Inflammatory macrophage treated with lipopolysaccharide for 1 hour (primary cell): ENCODE measurements around the gene ARID2.
A peak's percentile ranks its signal among the peaks of the same experiment; 100 is the strongest.

Source experiments
- DNase-seq, 2 donors: peaks; one replicate each; pipeline ENCODE4 v3.0.0-alpha.2; 2020 to 2022

The ARID2 gene

DNA sequence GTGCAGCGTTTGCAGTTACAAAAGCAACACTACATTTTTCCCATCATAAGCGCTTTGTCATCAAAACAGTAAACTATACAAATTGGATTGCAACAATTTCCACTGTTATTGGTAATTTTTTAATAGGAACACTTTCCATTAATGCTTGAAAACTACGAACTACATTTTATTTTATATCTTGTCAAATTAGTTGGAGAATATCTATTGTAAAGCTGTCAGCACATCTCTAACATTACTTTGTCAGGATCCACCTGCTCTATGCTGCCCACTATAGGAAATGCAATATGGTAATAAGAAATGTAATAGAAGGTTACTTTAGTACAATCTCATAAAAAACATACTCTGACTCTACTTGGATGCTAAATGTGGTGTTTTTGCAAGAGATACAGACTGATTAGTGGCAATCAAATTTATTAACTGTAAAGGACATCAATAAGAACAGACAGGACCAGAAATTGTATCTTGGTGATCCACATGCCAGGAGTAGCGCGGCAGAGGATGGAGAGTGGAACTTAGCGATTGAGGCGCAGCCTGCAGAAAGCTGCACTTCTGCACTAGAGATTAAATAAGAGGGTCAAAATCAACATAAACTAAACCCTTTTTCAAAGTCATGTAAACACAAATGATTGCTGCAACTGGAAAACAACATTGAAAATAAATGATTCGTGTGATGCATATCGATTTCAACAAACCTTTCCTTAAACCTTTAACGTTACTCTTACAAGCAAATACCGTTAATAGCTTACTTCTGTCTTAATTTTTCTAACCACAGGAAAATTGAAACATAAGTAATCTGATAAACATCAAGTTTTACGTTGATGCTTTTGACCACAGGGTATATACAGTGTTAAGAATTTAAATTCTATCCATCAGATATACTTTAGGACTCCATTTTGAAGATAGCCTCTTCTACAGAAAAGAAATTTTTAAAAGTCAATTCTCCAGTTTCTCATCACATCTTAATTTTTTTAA lies 3.6 kb upstream of the ARID2 start:
- DNase-seq, result peak; percentile 26 to 43

DNA sequence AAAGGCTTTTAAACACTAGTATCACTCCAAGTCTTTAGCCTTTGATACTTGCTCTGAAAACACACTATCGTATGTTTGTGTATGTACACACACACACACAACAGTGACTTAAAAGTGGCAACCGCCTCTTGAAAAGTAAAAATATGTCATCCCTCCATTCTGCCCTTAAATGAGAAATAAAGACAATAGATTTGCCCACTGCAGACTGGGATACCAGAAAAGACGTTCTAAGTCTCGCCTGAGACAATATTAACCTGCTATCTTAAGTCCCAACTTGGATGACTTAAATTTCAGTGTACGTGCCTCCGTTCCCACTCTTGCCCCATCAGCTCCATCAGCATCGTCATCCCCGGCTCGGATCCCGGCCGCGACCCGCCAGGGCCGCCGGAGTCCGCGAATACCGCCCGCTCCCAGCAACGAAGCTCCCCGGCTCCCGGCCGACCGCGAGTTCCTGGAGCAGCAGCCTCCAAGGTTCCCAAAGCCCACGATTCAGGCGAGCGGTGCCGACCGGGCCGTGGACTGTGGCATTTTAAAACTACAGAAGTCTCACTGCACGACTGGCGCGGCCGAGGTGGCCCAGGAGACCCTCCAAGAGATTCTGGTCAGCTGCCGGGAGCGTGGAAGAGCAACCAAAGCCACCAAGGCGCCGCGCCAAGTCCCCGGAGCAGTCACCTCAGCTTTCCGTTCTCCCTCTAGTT lies 2.8 kb upstream of the ARID2 start:
- peak; percentile 22 to 29 for DNase-seq

DNA sequence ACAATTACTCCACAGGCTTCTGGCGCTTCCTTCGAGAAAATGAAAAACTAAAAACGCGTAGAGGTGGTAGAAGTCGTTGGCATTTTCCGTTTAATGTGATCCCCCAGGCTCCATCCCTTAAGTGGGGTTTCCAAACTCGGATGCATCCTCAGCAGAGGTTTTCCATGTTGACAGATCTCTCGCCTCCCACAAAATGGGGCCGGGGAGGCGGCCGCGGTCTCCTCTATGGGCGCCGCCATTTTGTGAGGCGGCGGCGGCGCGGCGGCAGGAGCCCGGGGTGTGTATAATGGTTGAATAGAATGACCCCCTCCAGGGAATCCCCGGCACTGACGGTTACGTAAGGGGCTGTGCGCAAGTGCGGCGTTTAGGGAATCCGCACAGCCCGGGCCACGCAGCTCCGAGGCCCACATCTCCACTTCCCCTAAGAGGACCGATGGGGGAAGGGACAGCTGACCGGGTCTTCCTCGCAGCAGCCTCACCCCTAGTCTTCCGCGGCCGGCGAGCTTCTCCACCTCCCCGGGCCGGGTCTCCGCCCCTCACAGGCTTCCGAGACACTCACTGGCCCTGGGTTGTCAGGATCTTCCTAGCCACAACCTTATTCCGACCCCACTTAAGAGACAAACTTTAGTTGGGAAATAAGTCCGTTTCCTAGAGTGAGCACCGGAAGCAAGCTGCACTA lies 2.1 kb upstream of the ARID2 start:
- DNase-seq, result peak; percentile 97 to 98

DNA sequence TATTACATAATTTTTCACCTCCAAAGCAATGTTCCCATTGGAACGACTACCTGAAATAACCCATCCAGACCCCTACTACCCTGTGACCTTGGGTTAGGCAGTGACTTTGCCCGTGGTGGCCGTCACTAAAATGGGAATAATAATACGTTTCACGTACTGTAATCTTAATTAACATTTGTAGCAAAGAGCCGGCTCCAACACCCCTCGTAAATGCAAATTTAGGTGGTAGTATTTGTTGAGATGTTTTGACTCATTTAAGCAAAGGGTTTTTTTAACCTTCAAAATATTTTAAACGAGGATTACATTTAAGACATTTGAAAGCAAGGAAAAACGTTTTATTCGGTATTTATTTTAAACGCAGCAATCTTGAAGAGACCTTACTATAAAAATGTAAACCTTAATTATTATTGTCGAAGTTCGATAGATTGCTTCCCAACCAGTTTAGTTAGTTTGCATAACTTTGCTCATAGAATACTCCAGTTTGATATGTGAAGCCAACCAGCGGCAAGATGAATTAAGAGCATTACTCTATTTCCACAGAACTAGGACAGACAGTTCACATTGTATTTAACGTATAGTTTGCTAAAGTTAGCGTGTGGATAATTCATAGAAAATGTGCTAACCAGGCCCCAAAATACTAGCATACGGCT lies 1.4 kb upstream of the ARID2 start:
- DNase-seq, result peak; percentile 3 to 16

DNA sequence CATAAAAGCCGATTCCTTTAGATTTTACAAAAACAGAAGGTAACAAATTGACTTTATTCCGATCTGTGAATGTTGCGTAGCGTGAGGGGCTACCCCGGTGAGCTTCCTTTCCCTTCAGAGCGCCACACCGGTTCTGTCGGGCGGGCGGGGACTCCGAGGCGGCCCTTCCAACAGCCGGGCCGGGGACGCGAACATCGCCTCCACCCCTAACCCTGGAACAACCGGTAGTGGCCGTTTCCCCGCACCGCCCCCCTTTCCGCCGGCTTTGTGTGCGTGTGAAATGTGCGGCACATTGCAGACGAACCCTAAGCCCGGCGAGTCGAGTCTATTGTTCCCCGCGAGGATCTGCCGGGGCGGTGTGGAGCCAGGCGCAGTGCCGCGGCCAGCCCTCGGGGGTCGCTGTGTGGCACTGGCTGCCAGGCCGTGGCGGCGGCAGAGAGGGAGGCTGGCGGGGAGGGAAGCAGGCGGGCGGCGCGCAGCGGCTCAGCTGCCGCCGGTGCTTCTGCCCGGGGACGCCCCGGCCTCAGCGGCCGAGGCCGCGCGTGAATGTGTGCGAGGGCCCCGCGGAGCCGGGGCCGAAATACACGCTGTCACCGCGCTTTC lies 775 bp upstream of the ARID2 start:
- DNase-seq, result peak; percentile 92 to 95

DNA sequence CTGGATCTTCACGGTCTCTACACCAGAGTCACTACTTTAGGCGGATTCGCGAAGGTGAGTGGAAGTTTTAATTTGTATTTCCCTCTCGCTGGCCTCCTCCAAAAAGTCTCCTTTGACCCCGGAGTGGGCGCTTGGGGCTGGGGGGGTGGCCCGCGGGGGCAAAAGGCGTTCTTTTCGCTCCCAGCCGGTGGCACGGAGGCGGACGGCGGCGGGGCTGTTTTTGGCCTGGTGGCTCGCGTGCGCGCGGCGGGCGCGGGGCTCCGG lies 510 bp downstream of the ARID2 start:
- DNase-seq, result peak in 1 of 2 donors; percentile 23

DNA sequence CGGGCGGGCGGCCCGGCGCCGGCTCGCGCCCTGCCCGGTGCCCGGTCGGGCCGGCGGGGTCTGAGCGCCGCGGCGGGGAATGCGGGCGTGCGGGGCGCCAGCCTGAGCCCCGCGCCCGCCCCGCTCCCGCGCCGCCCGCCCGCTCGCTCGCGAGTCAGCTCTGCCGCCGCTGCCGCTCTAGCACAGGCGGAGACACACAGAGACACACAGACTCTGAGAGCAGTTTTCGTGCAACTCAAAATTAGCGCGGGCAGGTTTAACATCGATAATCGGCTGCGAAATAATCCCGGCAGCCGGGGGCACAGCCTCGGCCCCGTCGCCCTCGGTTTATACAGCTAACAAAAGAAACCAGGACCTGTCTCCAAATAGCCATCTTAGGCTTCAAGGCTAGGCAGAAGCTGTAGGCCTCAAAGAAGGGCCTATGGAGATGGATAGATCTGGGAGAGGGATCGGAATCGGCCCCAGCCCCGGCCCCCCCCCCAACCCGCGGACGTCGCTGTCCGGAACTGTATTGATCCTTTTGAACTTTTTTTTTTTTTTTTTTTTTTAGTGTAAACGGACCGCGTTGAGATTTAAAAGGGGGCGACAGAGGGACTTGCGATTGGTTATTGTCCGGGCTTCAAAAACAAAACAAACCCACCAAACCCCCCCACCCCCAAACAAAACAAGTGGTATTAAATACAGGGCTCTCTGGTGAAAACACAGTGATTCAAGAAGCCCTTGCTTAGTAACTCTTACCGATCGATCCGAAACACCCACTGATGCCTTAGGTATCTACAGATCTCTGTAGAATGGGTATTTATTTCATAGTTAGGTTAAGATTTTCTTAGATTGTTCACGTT lies 1.1 kb downstream of the ARID2 start:
- DNase-seq, result peak; percentile 13 to 28

DNA sequence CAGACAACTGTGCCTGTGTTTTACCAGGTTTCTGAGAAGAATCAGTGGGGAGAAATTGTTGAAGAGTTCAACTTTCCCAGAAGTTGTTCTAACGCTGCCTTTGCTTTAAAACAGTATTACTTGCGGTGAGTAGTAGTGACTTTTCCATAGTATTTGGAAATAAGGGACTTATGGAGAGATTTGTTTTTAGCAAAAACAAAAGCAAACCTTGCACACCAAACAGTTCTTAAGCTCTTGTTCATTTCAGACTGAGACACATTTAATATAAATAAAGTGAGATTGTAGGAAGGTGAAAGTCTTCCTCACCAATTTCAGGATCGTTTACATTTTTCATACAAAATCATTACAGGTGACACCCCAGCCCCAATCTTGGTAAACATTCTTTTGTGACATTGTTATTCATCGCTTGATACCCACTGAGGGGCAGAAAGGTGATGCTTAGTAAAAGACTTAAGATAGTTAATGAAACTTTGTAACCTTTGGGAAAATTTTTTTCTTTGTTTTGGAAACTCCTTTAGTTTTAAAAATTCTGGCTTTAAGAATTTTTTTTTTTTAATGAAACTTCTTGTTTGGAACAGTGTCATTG lies 1.8 kb downstream of the ARID2 start:
- peak; percentile 6 to 17 for DNase-seq

DNA sequence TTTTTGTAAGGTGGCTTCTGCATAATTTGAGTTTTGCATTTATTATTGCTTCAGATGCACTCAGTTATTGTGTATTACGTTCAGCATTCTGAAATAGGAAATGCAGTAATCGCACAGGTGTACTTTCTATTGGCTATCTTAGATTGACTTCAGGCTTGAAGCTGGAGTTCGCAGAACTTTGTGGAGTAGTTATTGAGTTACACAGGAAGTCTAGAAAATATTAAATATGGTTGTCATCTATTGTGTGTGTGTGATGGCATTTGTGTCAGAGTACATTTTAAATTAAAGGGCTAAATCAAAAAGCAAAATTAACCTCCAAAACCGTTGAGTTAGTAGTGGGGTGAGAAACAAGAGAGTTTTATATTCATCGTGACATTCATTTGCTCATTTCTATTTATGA lies 2.7 kb downstream of the ARID2 start:
- peak in 1 of 2 donors; percentile 25 for DNase-seq

DNA sequence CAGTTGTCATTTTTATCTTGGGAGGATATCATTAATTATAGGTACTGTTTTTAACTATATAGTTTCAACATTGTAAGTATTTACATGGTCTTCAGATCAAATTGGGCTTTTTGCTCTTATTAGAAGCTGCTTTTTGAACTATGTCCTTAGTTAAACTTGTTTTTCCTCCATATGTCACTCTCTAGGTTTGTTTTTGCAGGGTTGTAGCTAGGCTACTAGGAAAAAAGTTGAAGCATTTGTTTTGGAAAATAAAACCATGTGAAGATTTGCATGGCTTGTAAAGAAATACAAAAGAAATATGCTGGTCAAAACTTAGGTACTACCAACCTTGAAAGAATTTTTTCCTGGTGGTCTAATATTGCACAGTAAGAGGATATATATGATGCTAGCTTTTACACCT lies 3.4 kb downstream of the ARID2 start:
- no peak for DNase-seq

DNA sequence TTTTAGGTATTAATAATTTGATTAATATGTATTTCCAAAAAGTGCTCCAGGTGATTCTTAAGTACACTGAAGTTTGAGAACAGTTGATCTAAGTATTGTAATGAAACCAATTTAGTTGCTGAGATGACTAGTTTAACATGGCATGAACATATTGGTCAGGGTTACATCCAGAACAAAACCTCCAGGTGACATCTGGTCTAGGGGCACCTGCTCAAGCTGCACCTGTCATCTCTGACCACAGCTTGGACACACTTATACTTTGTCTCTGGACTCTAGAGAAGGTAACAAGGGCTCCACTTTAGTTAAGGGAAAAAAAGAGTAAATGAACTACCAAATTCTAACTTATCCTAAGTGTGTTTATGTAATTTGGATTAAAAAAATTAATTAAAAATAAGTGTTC lies 8.1 kb downstream of the ARID2 start:
- no peak for DNase-seq

DNA sequence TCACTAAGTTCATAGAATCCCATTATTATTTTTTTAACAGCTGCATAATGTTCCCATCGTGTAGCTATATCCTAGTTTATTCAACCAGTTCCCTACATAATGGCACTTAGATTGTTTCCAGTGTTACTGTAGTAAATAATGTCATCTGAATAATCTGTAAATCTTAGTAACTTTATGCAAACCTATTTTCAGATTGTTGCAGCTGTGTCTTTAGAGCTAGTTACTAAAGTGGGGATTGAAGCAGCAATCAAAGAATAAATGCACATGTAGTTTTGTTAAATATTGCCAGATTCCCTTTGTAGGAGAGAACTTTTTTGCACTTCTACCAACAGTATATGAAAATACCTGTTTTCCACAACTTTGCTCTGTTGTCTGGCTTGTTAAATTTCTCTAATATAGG lies 13.1 kb downstream of the ARID2 start:
- no peak for DNase-seq

DNA sequence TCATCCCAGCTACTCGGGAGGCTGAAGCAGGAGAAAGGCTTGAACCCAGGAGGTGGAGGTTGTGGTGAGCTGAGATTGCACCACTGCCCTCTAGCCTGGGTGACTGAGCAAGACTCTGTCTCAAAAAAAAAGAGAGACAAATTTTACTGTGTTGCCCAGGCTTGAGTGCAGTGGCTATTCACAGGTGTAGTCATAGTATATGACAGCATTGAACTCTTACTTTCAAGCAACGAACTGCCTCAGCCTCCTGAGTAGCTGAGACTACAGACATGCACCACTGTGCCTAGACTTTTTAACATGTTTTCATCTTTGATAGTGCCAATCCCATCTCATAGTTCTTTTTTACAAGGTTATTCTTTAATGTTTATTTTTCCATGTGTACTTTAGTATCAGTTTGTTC lies 13.7 kb downstream of the ARID2 start:
- DNase-seq, result no peak

DNA sequence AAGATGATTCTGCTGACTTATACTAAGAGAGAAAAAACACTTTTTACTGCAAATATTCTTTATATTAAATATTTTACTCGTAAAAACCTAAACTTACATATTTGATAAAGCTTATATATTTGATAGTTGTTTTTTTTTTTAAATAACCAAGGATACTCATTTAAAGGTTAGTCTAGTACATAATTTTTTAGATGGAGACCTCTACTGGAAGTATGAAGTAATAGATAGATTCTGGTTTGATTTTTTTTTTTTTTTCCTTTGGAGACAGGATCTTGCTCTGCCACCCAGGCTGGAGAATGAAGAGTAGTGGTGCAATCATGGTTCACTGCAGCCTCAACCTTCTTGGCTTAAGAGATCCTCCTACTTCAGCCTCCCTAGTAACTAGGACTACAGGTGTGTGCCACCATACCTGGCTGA lies 16.4 kb downstream of the ARID2 start:
- peak; percentile 34 to 43 for DNase-seq

DNA sequence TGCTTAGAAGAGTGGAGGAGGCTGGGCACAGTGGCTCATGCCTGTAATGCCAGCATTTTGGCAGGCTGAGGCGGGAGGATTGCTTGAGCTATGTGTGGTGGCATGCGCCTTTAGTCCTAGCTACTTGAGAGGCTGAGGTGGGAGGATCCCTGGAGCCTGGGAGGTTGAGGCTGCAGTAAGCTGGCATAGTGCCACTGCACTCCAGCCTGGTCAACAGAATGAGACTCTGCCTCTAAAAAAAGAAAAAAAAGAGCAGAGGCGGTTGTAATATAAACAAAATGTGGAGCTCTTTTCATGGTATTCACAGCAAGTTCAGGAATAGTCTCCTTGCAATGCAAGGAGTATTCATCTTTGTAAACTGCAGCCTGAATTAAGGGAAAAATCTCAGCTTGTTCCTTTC lies 27.2 kb downstream of the ARID2 start:
- no peak for DNase-seq

DNA sequence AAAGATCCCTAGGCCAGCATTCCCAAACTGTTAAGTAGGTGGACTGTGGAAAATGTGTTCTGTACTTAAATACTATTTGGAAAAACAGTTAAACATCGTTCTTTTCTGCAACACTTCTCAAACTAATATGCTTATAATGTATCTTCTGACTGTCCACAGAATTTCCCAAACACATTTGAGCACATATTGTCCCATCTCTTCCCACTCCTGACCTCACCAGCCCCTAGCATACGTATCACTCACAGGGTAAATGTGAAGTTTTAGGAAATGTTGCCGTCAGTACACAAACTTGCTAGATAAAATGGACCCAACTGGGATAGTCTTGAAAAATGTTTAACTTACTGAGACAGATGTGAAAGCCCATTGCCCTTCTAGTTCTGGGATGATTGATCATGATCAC lies 27.7 kb downstream of the ARID2 start:
- no peak for DNase-seq

DNA sequence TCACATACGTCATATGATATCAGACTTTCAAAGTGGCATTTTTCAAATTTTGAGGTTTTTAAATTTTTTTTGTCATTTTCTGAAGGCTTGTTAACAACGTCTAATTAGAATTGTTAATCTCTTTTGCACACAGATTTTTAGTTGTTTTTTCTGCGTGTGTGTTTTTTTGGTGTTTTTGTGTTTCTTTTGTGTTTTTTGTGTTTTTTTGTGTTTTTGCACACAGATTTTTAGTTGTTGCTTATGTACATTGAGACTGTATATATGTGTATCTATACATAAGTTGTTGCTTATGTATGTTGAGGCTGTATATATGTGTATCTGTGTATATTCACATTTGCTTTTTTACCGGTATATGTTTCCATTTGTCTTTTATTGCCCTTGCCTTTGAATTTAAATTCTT lies 30.8 kb downstream of the ARID2 start:
- no peak for DNase-seq

DNA sequence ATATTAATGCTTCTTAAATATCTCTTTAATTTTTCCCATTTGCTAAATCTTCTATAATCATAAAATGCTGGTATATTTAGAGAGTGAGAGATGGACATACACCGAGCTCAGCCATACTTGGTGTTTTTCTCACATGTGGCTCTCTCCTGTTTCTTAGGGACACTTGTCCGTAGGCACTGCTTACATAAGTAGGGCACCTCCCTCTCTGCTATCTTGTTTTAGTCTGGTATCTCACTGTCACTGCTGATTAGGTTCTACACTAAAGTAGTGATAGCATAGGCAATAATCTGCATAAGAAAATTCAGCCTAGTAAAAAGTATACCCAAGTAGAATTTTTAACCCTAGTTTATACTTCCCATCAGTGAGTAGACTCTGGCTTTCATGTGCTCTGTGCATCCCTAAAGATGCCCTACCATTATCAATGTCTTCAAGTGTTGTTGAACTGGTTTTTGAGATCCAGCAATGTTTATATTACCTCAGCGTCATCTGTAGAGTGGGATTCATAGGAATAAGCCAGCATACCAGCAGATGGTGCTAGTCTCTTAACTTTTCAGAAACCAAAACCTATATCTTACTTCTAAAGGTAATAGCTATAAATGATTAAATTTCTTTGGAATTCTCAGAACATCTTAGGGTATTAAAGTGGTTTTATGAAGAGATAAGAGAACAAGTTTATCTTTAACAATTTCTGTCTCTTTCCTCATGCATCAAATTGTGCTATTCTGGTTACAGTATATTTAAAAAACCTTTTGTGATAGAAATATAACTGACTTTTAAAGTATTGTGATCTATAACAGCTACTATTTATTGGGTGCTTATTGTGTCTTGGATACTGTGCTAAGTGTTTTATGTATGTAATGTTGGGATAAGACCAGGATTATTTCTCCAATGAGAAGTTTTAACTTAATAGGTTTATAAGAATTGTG lies 32.9 kb downstream of the ARID2 start:
- DNase-seq, result peak in 1 of 2 donors; percentile 27

DNA sequence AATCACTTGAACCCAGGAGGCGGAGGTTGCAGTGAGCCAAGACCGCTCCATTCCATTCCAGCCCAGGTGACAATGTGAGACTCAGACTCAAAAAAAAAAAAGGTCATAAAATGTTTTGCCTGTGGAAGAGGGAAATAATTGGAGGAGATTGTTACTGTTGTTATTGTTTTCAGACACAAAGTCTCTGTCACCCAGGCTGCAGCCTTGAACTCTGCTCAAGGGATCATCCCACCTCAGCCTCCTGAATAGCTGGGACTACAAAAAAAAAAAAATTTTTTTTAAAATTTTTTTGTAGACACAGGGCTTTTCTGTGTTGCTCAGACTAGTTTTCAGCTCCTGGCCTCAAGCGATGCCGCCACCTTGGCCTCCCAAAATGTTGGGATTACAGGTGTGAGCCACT lies 33.9 kb downstream of the ARID2 start:
- no peak for DNase-seq

DNA sequence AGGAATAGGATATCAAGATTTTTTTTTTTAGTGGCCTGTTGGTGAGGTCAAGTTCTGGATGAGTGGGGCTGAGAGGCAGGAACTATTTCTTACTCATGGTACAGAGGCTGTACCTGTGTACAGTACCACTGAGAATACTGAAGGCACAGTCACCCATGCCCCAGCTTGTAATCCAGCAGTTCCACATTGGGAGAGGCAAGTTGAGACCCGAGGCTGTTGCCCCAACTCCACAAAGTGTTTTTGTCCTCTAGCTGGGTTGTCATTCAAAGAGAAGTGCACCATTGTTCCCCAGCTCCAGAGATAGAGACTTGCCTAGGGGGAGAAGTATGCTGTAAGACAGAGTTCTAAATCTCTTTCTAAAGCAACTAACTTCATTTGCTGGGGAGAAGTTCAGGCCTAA lies 38.7 kb downstream of the ARID2 start:
- no peak for DNase-seq
